ENCODE results near the gene ZSCAN4. TPM values are rescaled to one million over a fixed set of nuclear protein-coding genes. Genes with fewer than 3 reads are reported as not detected.

Gene ZSCAN4
- total RNA-seq, 1 experiment from 2014 or later: not detected

DNA sequence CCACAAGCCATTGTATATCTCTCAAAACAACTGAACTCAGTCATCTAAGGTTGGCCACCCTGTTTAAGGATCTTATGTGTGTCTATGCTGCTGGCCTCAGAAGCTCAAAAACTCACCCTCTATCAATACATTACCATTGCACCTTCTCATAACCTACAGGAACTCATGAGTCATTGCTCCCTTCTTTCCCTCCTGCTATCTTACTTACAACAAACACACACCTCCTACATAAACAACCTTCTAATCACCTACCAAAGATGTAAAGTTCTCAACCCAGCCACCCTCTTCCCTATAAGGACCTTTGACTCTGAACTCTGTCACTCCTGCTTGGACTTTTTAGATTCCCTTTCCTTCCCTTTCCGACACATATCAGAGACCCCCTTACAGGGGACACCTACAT lies 13.3 kb upstream of the ZSCAN4 start:
- DNase-seq: no peak
- H3K9me3 Mint-ChIP-seq (ENCODE audit: low read depth, unreplicated experiment): peaks cover 35% of the 10 kb centered on the region
- no peak overlapping the region for H3K27ac Mint-ChIP-seq (ENCODE audit: unreplicated experiment)
- CTCF ChIA-PET: no interaction called here
- TF ChIP-seq, protein P1, sequence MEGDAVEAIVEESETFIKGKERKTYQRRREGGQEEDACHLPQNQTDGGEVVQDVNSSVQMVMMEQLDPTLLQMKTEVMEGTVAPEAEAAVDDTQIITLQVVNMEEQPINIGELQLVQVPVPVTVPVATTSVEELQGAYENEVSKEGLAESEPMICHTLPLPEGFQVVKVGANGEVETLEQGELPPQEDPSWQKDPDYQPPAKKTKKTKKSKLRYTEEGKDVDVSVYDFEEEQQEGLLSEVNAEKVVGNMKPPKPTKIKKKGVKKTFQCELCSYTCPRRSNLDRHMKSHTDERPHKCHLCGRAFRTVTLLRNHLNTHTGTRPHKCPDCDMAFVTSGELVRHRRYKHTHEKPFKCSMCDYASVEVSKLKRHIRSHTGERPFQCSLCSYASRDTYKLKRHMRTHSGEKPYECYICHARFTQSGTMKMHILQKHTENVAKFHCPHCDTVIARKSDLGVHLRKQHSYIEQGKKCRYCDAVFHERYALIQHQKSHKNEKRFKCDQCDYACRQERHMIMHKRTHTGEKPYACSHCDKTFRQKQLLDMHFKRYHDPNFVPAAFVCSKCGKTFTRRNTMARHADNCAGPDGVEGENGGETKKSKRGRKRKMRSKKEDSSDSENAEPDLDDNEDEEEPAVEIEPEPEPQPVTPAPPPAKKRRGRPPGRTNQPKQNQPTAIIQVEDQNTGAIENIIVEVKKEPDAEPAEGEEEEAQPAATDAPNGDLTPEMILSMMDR (IDR thresholded peaks at IDR 0.05; ENCODE audit: unreplicated experiment): no peak
- H3K36me3 Mint-ChIP-seq (ENCODE audit: insufficient read depth, unreplicated experiment): no peaks in the 10 kb centered on the region
- peaks cover 8% of the 10 kb centered on the region for H3K4me1 Mint-ChIP-seq (ENCODE audit: low read depth, unreplicated experiment)
- intact Hi-C loops (cut with micrococcal nuclease; ENCODE audit: unreplicated experiment): no loop called here
- no peak overlapping the region for H3K4me3 Mint-ChIP-seq (ENCODE audit: low read depth, unreplicated experiment)
- H3K27me3 Mint-ChIP-seq (ENCODE audit: unreplicated experiment): peaks cover 14% of the 10 kb centered on the region
- BruUV-seq (replicated peaks): no TSS peak

DNA sequence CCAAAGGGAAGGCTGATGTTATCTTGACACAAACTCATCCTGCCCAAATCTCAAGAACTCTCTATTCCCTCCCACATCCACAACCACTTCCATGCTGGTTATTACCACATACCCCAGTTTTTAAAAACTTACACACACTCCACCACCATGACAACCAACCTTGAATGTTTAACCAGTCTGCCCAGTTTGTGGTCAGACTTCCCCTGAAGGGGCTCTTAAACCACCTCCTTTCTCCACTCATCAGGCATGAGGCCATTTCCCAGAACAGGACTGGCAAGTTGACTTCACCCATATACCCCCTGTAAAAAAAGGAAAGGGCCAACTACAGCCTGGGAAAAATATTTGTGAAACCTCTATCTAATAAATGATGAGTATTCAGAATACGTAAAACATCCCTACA lies 12.4 kb upstream of the ZSCAN4 start:
- no peak for DNase-seq
- Mint-ChIP-seq H3K27ac (ENCODE audit: unreplicated experiment) (no peak overlapping the region), H3K36me3 (ENCODE audit: insufficient read depth, unreplicated experiment) (no peaks in the 10 kb centered on the region), H3K27me3 (ENCODE audit: unreplicated experiment) (peaks cover 23% of the 10 kb centered on the region), H3K4me3 (ENCODE audit: low read depth, unreplicated experiment) (no peak overlapping the region), H3K9me3 (ENCODE audit: low read depth, unreplicated experiment) (peaks cover 35% of the 10 kb centered on the region), H3K4me1 (ENCODE audit: low read depth, unreplicated experiment) (peaks cover 6% of the 10 kb centered on the region)
- TF ChIP-seq, protein P1 (IDR thresholded peaks at IDR 0.05; ENCODE audit: unreplicated experiment): no peak
- intact Hi-C loops (cut with micrococcal nuclease; ENCODE audit: unreplicated experiment): no loop called here
- no TSS peak for BruUV-seq (replicated peaks)
- CTCF ChIA-PET: no interaction called here

DNA sequence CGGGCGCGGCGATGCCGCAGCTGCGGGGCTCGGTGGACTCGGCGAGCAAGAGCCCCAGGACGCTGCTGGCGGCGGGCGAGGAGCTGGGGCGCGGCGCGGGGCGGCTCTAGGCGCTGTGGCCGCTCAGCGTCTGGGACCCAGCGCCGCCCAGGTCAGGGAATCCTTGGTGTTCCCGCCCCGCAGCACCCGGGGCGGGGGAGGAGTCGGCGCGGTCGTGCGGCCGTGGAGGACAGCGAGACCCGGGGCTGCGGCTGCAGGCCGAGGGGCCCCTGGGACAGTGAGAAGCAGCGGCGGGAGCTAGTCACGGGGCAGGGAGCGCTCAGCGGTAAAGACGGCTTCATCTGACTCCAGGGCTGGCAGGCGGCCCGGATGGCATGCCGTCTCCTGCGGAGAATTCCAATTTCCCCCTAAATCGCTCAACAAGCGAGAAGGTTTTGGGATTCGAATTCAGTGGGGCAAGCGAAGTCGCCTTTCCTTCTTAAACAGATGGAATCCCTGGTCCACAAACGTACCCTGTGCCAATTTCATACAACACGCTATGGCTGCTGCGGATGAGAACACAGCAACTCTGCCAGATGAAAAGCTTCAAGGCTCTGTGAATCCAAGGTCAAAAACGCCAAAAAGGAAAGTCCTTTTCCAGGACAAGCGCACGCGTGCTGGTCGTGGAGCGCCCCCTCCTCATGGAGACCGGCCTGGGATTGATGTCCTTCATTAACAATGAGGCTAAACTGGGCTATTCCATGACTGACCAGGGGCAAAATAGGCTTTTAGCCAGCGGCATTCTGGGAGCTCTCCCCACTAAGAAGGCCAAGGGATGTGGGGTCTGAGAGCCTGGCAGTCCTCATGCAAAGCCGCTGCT lies 4.2 kb upstream of the ZSCAN4 start:
- DNase-seq: peak; percentile 49
- CTCF ChIA-PET: interaction anchor here (1.1 kb wide), 1 partner anchor 9 kb away, joined by 3 read pairs; no protein-coding TSS in a partner anchor
- no peak overlapping the region for H3K27ac Mint-ChIP-seq (ENCODE audit: unreplicated experiment)

DNA sequence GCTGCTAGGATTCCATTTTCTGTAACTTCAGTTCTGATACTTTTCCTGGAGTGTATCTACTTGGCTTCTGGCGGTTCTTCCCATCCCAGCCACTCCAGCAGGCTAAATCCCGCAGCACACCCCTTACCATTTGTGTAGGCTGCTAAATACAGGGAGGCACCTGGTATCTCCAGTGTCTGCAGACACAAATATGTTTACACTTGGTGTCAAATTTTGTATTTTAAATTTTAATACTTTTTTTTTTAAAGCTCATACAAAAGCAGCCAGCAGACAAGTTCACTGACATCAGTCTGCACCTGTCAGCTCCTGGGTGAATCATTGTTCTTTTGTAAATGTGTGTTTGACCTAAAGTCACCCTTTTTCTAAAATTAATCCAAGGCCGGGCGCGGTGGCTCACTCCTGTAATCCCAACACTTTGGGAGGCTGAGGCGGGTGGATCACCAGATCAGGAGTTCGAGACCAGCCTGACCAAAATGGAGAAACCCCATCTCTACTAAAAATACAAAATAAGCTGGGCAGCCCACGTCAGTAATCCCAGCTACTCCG lies 3.4 kb upstream of the ZSCAN4 start:
- BruUV-seq (replicated peaks): no TSS peak
- Mint-ChIP-seq H3K27me3 (ENCODE audit: unreplicated experiment) (peaks cover 21% of the 10 kb centered on the region), H3K4me3 (ENCODE audit: low read depth, unreplicated experiment) (peak overlapping the region; percentile 92), H3K4me1 (ENCODE audit: low read depth, unreplicated experiment) (no peaks in the 10 kb centered on the region), H3K36me3 (ENCODE audit: insufficient read depth, unreplicated experiment) (peaks cover 15% of the 10 kb centered on the region), H3K27ac (ENCODE audit: unreplicated experiment) (no peak overlapping the region), H3K9me3 (ENCODE audit: low read depth, unreplicated experiment) (peaks cover 3% of the 10 kb centered on the region)
- no peak for DNase-seq
- CTCF ChIA-PET: no interaction called here
- TF ChIP-seq, protein P1 (IDR thresholded peaks at IDR 0.05; ENCODE audit: unreplicated experiment): no peak
- intact Hi-C loops (cut with micrococcal nuclease; ENCODE audit: unreplicated experiment): no loop called here

More for the DNA sequence above, 4.2 kb upstream of the ZSCAN4 start:
- H3K4me1 Mint-ChIP-seq (ENCODE audit: low read depth, unreplicated experiment): no peaks in the 10 kb centered on the region
- H3K27me3 Mint-ChIP-seq (ENCODE audit: unreplicated experiment): peaks cover 29% of the 10 kb centered on the region
- intact Hi-C loops (cut with micrococcal nuclease; ENCODE audit: unreplicated experiment): no loop called here
- TF ChIP-seq, protein P1 (IDR thresholded peaks at IDR 0.05; ENCODE audit: unreplicated experiment): no peak
- peaks cover 6% of the 10 kb centered on the region for H3K9me3 Mint-ChIP-seq (ENCODE audit: low read depth, unreplicated experiment)
- peak overlapping the region; percentile 92 for H3K4me3 Mint-ChIP-seq (ENCODE audit: low read depth, unreplicated experiment)
- BruUV-seq (replicated peaks): no TSS peak
- H3K36me3 Mint-ChIP-seq (ENCODE audit: insufficient read depth, unreplicated experiment): peaks cover 15% of the 10 kb centered on the region

Data from Calu3 (cell line).